PC-3 (cell line): ENCODE measurements around the gene RRAS2. TPM values are rescaled to one million over a fixed set of nuclear protein-coding genes. Genes with fewer than 3 reads are reported as not detected.

ENCODE experiments used
- ATAC-seq: fragments of 200-7000 bp; cut with Tn5 transposase; 2 replicates; pipeline ENCODE4 v1.9.1; 2020; ENCODE audit warnings: mild to moderate bottlenecking, moderate library complexity
- BruUV-seq: library from RNA; stranded (reverse); fragments of 400-500 nt; replicated peaks from 2 replicates; lab custom pipeline; 2021; lab: Mats Ljungman, UMichigan
- CTCF ChIA-PET: fragments of 300-600 bp; sonication (Branson Sonifier 250); formaldehyde crosslinking; loops from one replicate; lab custom pipeline; 2022; ENCODE audit warnings: antibody characterized with exemption; lab: Charles Lee
- POLR2A ChIA-PET: fragments of 300-600 bp; sonication (Branson Sonifier 250); formaldehyde crosslinking; loops from one replicate; lab custom pipeline; 2022; ENCODE audit warnings: antibody characterized with exemption; ENCODE audit not compliant: unreplicated experiment; lab: Charles Lee
- DNase-seq: peaks from one replicate; pipeline ENCODE4 v3.0.0-alpha.2; 2015
- H2AFZ ChIP-seq: fragments of 300-600 bp; sonication (generic); 2 replicates; pipeline ENCODE4 v1.6.0; 2016; ENCODE audit warnings: antibody characterized with exemption, low read length
- H3F3A ChIP-seq: fragments of 300-600 bp; sonication (generic); one replicate; pipeline ENCODE4 v1.6.0; 2017; ENCODE audit warnings: antibody characterized with exemption, low read length, control low read depth, mild to moderate bottlenecking; ENCODE audit not compliant: unreplicated experiment
- H3K27ac ChIP-seq: fragments of 300-600 bp; sonication (generic); 2 replicates; pipeline ENCODE4 v1.5.1; 2016; ENCODE audit warnings: mild to moderate bottlenecking, low read length
- H3K27me3 ChIP-seq: fragments of 300-600 bp; sonication (generic); 2 replicates; pipeline ENCODE4 v1.6.1; 2016; ENCODE audit warnings: low read length, mixed read lengths
- H3K36me3 ChIP-seq: fragments of 300-600 bp; sonication (generic); 2 replicates; pipeline ENCODE4 v1.6.1; 2016; ENCODE audit warnings: low read depth, mixed run types, low read length, mixed read lengths
- H3K4me1 ChIP-seq: fragments of 300-600 bp; sonication (generic); 2 replicates; pipeline ENCODE4 v1.5.1; 2016; ENCODE audit warnings: low read length; ENCODE audit not compliant: insufficient read depth
- H3K4me2 ChIP-seq: fragments of 300-600 bp; sonication (generic); 2 replicates; pipeline ENCODE4 v1.6.0; 2016; ENCODE audit warnings: low read length
- H3K4me3 ChIP-seq: fragments of 300-600 bp; sonication (generic); 2 replicates; pipeline ENCODE4 v1.5.1; 2016; ENCODE audit warnings: mild to moderate bottlenecking, low read length, mixed read lengths
- H3K79me2 ChIP-seq: fragments of 300-600 bp; sonication (generic); 2 replicates; pipeline ENCODE4 v1.6.1; 2017; ENCODE audit warnings: low read length, mixed read lengths
- H3K9ac ChIP-seq: fragments of 300-600 bp; sonication (generic); 2 replicates; pipeline ENCODE4 v1.6.0; 2016; ENCODE audit warnings: mild to moderate bottlenecking, low read length
- H3K9me2 ChIP-seq: fragments of 300-600 bp; sonication (generic); replicated peaks from 2 replicates; pipeline ENCODE4 v1.6.1; 2016; ENCODE audit warnings: mixed run types, low read length, mixed read lengths
- H3K9me3 ChIP-seq: fragments of 300-600 bp; sonication (generic); 2 replicates; pipeline ENCODE4 v1.6.1; 2016; ENCODE audit warnings: low read length, mixed read lengths
- H4K20me1 ChIP-seq: fragments of 300-600 bp; sonication (generic); 2 replicates; pipeline ENCODE4 v1.6.1; 2016; ENCODE audit warnings: low read length, mixed read lengths
- CTCF ChIP-seq: fragments of 300-600 bp; sonication (generic); conservative IDR thresholded peaks from 2 replicates; pipeline ENCODE4 v1.5.1; 2017; ENCODE audit warnings: antibody characterized with exemption, low read depth, mild to moderate bottlenecking, low read length
- EZH2 ChIP-seq: fragments of 300-600 bp; sonication (generic); IDR thresholded peaks from one replicate; pipeline ENCODE4 v1.6.1; 2017; ENCODE audit warnings: antibody characterized with exemption, mild to moderate bottlenecking, low read length; ENCODE audit not compliant: unreplicated experiment
- EZH2phosphoT487 ChIP-seq: fragments of 300-600 bp; sonication (generic); IDR thresholded peaks from 2 replicates; pipeline ENCODE4 v1.6.1; 2018; ENCODE audit warnings: mild to moderate bottlenecking, antibody characterized with exemption, low read length, borderline replicate concordance
- intact Hi-C: fragments of 100-400 bp; cut with micrococcal nuclease; formaldehyde crosslinking; loops from 2 replicates; pipeline ENCODE4 v1.9.0; 2023
- total RNA-seq: library from RNA; depleted of rRNA; stranded (reverse); fragments of >200 nt; gene quantifications from 2 replicates; pipeline ENCODE4 v1.2.3, GENCODE V29; 2014

Gene RRAS2
- total RNA-seq, 1 experiment from 2014 or later = 58.6 TPM

- DNase-seq (no peak), ATAC-seq (no peak)
- H3K9me2 ChIP-seq = no peaks in the 10 kb centered on the region
- H4K20me1 ChIP-seq = no peaks in the 10 kb centered on the region
- no TSS peak for BruUV-seq
- no peak overlapping the region for H2AFZ ChIP-seq
- H3F3A ChIP-seq = no peaks in the 10 kb centered on the region
- ChIA-PET CTCF (interaction anchor here (0.9 kb wide), 1 partner anchor 467 kb away, joined by 3 read pairs; no protein-coding TSS in a partner anchor), POLR2A (no interaction called here)
- H3K4me2 ChIP-seq = no peak overlapping the region
- H3K4me1 ChIP-seq = no peaks in the 10 kb centered on the region
- H3K27ac ChIP-seq = no peak overlapping the region
- H3K27me3 ChIP-seq = peaks cover 65% of the 10 kb centered on the region
- no peaks in the 10 kb centered on the region for H3K36me3 ChIP-seq
- TF ChIP-seq EZH2 = no peak
- no peak for TF ChIP-seq CTCF
- no peak for TF ChIP-seq EZH2phosphoT487
- no peaks in the 10 kb centered on the region for H3K9me3 ChIP-seq
- intact Hi-C loops = no loop called here
- no peaks in the 10 kb centered on the region for H3K79me2 ChIP-seq
- H3K9ac ChIP-seq = no peak overlapping the region
- H3K4me3 ChIP-seq = no peak overlapping the region
These were observed 118.8 kb downstream of the RRAS2 start for GRCh38 chr11:14240221-14240620.

GRCh38 chr11:14237444-14237961 lies 121.5 kb downstream of the RRAS2 start:
- no peak for TF ChIP-seq EZH2phosphoT487
- TF ChIP-seq CTCF = no peak
- TF ChIP-seq EZH2 = no peak
- Histone ChIP-seq H3K4me1 (no peaks in the 10 kb centered on the region), H3K9ac (no peak overlapping the region), H3K27me3 (peaks cover 73% of the 10 kb centered on the region), H3K9me3 (no peaks in the 10 kb centered on the region), H3K4me2 (no peak overlapping the region), H3K27ac (no peak overlapping the region), H3K4me3 (no peak overlapping the region), H3F3A (no peaks in the 10 kb centered on the region), H3K9me2 (no peaks in the 10 kb centered on the region), H2AFZ (no peak overlapping the region), H3K36me3 (no peaks in the 10 kb centered on the region), H4K20me1 (no peaks in the 10 kb centered on the region), H3K79me2 (no peaks in the 10 kb centered on the region)
- BruUV-seq = no TSS peak
- DNase-seq (no peak), ATAC-seq (no peak)
- ChIA-PET POLR2A (no interaction called here), CTCF (interaction anchor here (0.5 kb wide), 1 partner anchor 750 kb away, joined by 5 read pairs; no protein-coding TSS in a partner anchor)
- intact Hi-C loops = no loop called here

- Histone ChIP-seq H3K9me3 (no peaks in the 10 kb centered on the region), H3K36me3 (no peaks in the 10 kb centered on the region), H3F3A (no peaks in the 10 kb centered on the region), H3K4me3 (no peak overlapping the region), H3K9ac (no peak overlapping the region), H3K4me1 (no peaks in the 10 kb centered on the region), H3K79me2 (no peaks in the 10 kb centered on the region), H3K9me2 (no peaks in the 10 kb centered on the region), H4K20me1 (no peaks in the 10 kb centered on the region), H3K27me3 (peaks cover 63% of the 10 kb centered on the region), H2AFZ (no peak overlapping the region), H3K27ac (no peak overlapping the region), H3K4me2 (no peak overlapping the region)
- ATAC-seq = no peak
- TF ChIP-seq EZH2 (no peak), CTCF (no peak), EZH2phosphoT487 (no peak)
- intact Hi-C loops = no loop called here
- BruUV-seq = no TSS peak
- CTCF ChIA-PET = no interaction called here
- POLR2A ChIA-PET = no interaction called here
- DNase-seq = no peak
These were observed 123.3 kb downstream of the RRAS2 start for GRCh38 chr11:14235701-14236100.
